GM21526 (cell line): ENCODE results near the gene ELMO2.

Experiments
- ATAC-seq: cut with Tn5 transposase; IDR thresholded peaks from one replicate; pipeline ENCODE4 v1.9.1; 2021; ENCODE audit warnings: moderate library complexity; ENCODE audit not compliant: unreplicated experiment, low FRiP score

ELMO2 gene

DNA sequence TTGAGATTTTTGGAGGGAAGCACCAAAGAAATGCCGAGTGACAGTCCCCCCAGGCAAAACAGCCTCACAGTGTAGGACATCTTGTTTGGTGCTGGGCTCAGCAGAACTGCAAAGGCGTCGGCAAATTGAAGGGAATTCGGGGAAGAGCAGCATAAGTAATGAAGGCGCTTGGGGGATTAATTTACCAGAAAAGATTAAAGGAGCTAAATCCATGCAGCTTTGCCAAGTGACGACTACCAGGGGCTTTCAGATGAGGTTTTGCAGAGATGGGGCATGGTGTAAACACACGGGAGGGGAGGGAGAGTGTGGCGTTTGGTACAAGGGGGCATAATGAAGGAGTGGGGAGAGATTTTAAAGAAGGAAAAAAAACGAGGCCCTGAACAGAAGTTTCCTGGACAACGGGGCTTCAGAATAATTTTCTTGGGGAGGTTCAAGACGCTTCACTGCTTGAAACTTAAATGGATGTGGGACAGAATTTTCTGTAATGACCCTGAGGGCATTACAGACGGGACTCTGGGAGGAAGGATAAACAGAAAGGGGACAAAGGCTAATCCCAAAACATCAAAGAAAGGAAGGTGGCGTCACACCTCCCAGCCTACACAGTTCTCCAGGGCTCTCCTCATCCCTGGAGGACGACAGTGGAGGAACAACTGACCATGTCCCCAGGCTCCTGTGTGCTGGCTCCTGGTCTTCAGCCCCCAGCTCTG is 52.8 kb downstream of the ELMO2 start:
- ATAC-seq: no peak

DNA sequence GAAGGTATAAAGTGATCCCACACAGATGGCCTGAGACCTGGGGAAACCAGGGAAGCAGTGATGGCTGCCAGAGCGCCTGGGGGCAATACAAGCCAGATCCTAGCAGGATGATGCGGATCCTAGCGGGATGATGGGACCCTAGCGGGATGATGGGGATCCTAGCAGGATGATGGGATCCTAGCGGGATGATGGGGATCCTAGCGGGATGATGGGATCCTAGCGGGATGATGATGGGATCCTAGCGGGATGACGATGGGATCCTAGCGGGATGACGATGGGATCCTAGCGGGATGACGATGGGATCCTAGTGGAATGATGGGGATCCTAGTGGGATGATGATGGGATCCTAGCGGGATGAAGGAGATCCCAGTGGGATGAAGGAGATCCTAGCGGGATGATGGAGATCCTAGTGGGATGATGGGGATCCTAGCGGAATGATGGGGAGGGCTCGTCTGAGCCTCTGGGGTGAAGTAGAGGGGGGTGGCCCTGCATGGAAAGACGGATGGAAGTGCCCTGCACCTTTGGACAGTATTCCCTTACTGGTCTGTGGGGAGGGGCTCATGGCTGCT is 54.0 kb downstream of the ELMO2 start:
- no peak for ATAC-seq

DNA sequence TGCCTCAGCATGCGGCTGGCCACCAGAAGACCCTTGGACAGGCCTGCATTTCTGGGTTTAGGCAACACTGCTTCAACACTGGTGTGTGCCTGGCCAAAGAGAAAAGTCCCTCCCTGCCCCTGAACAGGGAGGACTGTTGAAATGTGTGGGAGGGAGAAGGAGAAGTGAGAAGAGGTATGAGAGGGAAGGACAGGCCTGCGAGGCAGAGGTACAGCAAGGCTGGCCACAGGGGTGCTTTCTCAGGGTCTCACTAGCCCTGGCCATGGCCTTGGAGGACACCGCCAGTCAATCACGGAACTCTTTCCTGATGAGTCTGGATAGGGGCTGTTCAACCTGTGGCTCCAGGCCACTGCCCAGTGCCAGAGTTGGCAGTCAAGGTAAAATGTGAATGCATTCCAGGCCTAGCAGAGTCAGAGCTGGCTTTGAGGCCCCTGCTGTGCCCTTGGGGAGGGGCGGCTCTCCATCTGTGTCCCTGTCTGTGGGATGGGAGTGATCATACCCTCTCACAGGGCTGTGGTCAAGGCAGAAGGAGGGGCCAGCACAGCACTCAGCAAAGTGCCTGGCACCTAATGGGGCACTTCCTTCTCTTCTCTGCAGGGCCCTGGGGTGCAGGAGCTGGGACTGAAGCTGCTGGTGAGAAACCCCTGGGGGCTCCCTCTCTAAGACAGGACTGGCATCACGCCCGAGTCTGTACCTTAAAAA is 54.9 kb downstream of the ELMO2 start:
- no peak for ATAC-seq

DNA sequence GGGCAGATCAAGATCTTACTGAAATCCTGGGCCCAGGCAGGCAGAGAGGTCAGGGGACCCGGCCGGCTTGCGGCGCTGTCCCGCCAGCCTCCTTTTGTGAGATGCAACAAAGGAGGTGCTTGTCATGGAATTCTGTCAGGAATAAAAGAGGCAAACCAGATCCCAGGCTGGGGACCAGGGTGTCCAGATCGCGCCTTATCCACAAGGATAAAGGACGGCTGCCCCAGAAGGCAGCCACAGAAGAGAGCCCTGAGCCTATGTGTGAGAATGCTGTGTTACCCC is 55.5 kb downstream of the ELMO2 start:
- ATAC-seq: no peak

DNA sequence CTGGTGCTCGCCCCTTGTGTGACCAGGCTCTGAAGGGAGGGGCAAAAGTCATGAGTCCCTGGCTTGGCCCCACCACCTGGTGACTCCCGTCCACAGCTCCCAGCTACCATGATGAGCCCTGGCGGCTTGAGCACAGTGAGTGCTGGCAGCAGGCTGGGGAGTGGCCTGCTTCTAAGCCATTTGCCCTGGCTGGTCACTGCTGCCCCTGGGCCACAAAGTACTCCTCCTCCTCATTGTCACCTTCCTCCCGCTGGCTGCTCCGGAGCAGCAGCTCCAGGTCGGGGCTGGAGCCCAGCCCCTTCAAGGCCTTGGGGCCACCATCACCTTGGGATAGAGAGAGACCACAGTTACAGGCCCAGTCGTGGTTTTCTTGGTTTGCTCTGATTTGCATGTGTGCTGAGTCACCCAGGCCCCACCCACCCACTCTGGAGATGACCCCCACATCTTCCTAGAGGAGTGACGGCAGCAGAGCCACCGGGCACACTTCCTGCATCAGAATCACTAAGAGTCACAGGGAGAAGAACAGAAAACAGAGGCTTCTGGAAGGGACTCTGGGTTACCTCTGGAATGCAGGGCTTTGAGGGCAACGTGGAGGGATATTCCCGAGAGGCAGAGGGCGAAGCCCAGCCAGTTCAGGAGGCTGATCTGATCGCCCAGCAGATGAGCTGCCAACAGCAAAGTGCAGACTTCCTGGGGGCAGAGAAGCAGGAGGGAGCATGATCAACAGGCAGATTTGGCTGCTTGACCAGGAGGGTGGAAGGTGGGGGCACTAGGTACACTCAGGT is 56.0 kb downstream of the ELMO2 start:
- no peak for ATAC-seq

DNA sequence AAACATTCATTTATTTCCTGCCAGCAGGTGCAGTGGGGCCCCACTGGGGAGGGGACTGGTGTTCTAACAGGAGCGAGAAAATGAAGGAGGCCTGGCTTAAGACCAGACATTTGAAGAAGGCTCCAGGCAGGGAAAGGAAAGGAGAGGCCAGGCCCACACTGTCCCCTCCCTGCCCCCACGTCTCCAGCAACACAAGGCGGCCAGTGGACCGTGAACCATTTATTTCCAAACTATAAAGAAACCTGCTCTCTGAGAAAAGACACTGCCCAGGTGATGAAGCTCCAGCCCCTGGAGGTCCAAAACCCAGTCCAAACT is 56.7 kb downstream of the ELMO2 start:
- no peak for ATAC-seq

DNA sequence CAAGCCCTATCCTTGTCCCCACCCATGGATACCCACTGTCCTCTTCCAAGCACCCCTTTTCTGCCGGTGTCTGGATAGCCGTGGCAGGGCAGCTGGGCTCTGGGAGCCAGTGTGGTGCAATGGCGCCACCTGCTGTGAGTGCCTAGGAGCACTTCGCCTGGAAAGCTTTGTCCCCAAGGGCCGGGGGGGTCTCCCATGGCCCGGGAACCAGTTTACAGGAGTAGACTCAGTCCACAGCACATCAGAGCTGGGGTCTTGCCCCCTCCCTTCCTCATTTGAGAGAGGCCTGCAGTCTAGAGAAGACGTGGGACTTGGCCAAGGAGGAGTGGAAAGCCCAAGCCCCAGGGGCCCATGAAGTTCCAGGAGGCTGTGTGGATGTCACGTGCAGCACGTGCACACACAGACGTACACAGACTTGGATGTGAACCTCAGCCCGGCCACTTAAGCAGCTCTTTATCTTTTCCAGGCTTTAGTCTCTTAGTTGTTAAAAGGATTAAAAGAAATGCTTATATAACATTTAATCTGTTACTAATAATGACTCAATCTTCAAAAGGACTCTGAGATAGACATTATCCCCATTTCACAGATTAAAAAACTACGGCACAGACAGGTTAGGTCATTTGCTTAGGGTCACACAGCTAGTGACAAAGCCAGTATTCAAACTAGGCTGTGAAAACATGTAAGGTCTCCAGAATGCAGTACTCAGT is 57.2 kb downstream of the ELMO2 start:
- no peak for ATAC-seq

DNA sequence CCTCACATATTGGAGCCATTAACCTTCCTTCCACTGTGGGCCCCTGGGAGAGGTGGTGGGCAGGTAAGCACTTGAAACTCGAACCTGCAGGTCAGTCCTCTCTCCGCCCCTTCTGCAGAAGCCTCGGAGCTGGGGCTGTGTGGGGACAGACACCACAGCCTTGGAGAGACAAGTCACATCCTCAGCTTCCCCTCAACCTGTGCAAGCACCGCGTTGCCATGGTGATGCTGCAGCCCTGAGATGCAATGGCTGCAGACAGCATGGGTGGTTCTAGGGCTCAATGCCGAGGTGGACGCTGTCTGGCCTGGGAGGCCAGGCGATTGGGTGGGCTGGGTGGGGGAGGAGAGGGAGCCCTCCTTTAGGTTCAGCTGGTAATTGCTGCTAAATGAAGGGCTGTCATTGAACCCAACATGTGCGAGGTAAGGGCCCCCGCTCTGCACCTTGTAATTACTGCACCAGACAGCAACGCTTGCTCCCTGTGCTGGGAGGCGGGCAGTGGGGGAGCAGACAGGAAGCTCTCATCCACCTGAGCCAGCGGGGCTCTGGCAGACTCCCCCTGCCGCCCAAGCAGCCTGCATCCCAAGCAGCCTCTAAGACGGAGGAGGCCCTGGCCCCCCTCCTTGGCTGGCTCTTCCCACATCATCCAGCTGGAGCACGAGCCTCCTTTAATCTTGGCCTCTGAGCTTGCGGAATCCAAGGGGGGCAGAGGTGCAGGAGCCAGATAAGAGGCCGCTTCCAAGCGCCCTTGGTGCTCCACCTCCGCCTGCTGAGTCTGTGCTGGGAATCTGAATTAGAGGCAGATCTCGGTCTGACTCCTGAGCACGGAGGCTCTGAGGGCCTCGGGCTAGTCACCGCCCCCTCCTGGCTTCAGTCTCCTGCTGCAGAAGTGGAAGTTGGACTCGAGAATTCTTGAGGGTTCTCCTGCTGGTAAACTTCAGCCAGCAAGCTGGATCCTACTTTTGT is 58.3 kb downstream of the ELMO2 start:
- ATAC-seq: no peak

DNA sequence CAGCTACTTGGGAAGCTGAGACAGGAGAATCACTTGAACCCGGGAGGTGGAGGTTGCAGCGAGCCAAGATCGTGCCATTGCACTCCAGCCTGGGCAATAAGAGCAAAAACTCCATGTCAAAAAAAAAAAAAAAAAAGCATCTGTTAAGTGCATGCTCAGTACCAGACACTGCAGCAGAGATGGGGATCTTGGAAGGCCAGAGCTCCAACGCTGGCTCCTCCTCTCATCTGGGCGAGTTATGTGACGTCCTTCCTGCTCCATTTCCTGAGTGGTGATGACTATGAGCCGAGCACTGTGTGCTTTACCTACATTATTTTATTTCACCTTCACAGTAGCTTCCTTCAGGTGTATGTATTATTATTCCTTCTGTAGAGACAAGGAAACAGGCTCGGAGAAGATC is 59.6 kb downstream of the ELMO2 start:
- ATAC-seq: no peak

DNA sequence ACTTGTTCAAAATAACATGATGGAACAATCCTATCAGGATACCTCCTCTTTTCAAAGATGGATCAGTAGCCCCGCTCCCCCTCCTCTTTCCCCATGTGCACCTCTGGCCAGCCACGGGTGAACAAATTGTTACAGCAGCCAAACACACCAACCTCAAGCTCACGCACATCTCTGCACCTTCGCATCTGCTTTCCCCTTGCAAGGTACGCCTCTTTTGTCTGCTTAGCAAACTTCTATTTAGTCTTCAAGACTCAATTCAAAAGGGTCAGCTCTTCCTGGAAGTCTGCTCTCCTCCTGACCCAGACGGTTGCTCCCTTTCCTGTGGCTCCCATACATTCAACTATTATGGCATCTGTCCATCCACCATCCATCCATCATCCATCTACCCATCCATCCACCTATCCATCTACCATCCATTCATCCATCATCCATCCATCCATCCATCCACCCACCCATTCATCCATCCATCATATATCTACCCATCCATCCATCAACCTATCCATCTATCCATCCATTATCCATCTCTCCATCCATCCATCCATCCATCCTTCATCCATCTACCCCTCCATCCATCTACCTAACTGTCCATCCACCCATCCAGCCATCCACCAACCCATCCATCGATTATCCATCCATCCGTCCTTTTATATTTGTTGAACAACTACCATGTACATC is 61.8 kb downstream of the ELMO2 start:
- no peak for ATAC-seq

DNA sequence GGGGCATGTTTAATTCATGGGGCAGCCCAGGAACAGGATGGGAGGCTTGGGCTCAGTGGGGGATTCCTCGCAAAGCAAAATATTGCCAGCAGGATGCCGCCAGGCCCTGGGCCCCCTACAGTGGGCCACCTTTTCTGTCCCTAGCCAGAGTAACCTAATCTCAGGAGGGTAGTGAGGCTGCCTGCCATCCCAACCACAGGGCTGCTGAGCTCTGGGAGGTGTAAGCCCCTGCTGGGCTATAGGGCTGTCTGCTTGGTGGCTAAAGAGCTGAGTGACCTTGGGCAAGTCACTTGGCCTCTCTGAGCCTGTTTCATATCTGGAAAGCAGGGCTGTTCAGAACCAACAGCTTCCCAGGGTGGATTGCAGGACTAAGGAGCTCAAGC is 62.4 kb downstream of the ELMO2 start:
- no peak for ATAC-seq

DNA sequence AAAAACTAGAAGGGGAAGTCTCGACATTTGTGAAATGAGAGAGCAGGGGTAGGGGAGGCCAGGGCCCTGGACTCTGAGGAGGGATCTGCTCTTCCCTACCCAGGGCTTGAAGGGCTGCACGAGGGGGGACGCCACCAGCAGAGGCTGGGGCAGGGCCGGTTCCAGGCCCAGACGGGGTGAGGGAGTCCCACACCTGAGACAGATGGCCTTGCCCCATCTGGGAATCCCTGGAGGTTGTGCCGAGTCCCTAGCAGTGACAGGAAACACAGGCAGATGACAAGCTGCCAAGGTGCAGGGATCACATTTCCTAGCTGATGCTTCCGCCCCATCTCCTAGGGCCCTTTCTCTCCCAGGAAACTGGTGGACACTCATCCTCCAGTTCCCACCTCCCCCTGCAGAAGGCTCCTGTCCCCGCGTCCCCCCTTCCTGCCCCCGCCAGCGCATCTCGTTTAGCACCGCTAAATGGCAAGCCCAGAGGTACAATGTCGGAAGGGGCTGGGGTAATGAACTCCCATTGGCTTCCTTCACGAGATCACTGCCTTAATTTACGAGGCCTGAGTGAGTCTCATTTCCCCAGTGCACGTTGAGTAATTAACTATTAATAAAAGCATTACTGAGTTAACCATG is 63.0 kb downstream of the ELMO2 start:
- ATAC-seq: no peak

DNA sequence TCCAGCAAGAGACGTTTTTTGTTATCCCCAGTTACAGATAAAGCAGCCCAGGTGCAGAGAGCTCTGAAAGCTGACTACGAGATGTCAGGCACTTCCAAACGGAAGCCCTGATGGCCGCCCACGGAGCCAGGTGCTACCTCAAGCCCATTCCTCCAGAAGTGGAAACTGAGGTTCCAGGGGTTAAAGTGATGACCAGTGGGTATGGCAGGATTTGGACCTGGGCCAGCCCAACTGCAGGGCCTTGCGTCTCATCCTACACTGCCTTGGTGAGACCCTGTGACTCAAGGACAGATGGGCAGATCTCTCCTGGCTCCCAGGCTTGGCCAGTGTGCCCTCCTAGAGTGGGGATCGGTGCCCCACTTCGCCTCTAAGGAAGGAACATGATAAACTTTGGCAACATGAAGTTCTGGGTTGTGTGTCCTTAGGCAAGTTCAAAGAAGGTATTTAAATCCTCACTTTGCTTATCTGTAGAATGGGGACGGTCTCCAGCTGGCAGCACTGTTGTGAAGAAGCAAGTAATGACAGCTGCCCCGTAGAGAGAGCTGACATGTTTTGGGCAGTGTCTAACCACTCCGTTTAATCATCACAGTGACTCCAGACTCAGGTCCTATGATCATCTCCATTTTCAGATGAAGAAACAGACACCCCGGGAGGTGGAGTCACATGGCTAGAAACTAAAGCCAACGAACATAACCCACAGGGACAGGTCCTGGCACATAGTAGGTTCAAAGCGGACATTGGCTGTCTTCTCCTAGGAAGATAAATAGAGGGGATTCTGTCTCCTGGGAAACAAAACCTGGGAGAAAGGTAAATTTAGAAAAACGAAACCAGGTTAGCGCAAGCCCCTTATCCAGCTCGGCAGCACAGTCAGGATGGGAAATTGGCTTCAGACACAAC is 63.7 kb downstream of the ELMO2 start:
- ATAC-seq: no peak

DNA sequence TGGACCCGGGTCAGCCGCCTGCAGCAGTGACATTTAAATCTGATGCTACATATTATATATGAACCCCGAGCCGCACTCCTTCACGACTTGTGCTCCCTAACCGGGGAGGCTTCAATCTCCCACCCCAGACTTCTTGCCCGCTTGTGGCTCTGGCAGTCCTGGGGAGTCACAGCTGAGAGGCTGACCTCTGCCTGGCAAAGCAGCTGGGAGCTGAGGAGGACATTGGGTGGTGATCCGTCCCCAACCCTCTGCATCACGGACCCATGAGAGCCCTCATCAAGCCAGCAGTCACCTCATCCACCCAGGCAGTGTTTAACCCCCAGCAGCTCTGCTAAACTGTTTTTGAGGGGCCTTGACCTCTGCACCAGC is 64.4 kb downstream of the ELMO2 start:
- ATAC-seq: no peak

DNA sequence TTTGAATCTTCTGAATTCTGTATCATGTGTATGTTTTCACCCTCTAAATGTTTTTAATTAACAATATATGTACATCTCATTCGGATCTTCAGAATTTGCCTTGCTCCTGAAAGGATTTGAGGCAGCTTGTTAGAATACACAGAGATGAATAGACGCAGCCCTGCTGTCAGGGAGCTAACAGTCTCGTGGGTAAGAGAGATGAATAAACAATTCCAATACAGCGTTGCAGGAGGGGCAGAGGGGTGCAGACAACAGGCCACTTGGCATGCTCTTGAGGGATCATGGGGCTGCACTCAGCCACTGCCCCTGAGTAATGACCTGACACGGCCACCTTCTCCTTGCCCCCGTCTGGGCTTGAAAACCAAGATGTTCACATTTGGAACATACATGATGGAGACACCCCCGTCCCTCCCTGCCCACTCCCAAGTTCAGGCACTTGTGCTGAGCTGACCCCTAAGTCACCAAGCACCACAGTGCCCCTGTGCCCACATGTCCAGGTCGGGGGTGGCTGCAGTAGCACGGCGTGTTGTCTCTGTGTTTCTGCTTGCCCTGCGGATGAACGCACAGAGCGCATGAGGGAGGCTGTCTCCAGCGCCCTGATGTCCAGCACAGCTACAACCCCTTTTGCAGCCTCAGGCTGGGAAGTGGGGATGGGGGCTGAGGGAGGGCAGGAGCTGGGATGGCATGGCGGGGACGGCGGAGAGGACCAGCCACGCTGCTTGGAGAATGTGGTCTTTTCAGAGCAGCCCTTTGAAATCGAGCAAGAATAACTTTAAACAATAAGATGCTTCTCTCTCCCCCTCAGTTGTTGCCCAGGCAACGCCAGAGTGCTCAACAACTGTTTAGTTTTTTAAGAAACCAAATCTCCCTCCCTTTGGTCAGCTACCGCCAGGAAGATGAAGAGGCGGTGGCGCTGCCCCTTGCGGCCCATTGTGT is 65.1 kb downstream of the ELMO2 start:
- no peak for ATAC-seq

DNA sequence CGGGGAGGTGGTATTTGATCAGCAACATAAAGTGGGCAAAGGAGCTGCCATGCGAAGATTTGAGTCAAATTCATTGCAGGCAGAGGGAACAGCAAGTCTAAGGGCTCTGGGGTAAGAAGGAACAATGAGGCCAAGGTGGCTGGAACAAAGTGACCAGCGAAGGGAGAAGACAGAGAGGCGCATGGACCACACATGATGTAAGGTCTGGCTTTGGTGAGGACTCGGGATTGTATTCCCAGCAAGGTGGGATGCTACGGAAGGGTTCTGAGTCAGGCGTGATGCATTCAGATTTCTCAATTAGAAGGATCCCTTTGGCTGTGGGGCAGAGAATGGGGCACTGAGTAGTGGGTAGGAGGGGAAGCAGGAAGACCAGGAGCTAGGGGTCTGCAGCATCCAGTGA is 67.4 kb downstream of the ELMO2 start:
- ATAC-seq: no peak

DNA sequence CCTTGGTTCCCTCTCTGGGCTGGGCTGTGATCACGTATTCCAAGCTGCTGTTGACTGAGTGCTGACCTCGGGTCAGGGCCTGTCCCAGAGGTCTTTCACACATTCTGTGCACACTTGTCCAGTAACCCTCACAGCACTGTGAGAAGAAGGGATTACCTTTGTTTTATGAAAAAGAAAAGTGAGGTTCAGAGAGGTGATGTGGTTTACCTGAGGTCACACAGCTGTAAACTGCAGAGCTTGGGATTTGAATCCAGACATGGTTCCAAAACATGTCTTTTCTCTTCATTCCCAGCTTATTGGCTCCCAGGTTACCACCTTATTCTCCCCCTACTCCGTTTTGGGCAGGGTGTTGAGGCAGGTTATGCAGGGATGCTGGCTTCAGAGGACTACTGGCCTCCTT is 69.7 kb downstream of the ELMO2 start:
- ATAC-seq: no peak
